Panc1 (cell line): ENCODE measurements around the gene CCDC9. TPM values are rescaled to one million over a fixed set of nuclear protein-coding genes. Genes with fewer than 3 reads are reported as not detected.

Experiments
- ATAC-seq: fragments of 200-7000 bp; cut with Tn5 transposase; 2 replicates; pipeline ENCODE4 v1.9.1; 2020; ENCODE audit warnings: mild to moderate bottlenecking, moderate library complexity
- BruUV-seq: library from RNA; stranded (reverse); fragments of 400-500 nt; replicated peaks from 2 replicates; lab custom pipeline; 2021; lab: Mats Ljungman, UMichigan
- CTCF ChIA-PET: fragments of 300-600 bp; sonication (Branson Sonifier 250); formaldehyde crosslinking; loops from one replicate; lab custom pipeline; 2022; ENCODE audit warnings: antibody characterized with exemption; lab: Charles Lee
- POLR2A ChIA-PET: fragments of 300-600 bp; sonication (Branson Sonifier 250); formaldehyde crosslinking; loops from one replicate; lab custom pipeline; 2022; ENCODE audit warnings: antibody characterized with exemption; lab: Charles Lee
- DNase-seq: peaks from one replicate; pipeline ENCODE4 v3.0.0-alpha.2; 2010; ENCODE audit warnings: low read depth, low spot score
- H3K27ac ChIP-seq: 2 replicates; pipeline ENCODE4 v1.5.1; 2011; ENCODE audit warnings: mild to moderate bottlenecking, low read length, inconsistent platforms
- H3K27me3 ChIP-seq: fragments of 200-500 bp; sonication (Bioruptor generic); 2 replicates; pipeline ENCODE4 v1.6.0; 2014; ENCODE audit warnings: low read length, inconsistent platforms; ENCODE audit not compliant: control insufficient read depth, insufficient read depth
- H3K36me3 ChIP-seq: fragments of 200-500 bp; sonication (Bioruptor generic); 2 replicates; pipeline ENCODE4 v1.5.1; 2014; ENCODE audit warnings: inconsistent platforms, mild to moderate bottlenecking, low read length, moderate library complexity; ENCODE audit not compliant: control insufficient read depth, insufficient read depth
- H3K4me1 ChIP-seq: 2 replicates; pipeline ENCODE4 v1.5.1; 2011; ENCODE audit warnings: inconsistent platforms, mild to moderate bottlenecking, low read length, moderate library complexity; ENCODE audit not compliant: control insufficient read depth, insufficient read depth
- H3K4me3 ChIP-seq, 2 experiments: 2 replicates each; pipeline ENCODE4 v1.5.1; 2011 to 2012; ENCODE audit warnings: low read depth in 2 of 2, low read length in 2 of 2, mild to moderate bottlenecking in 2 of 2, inconsistent platforms in 1 of 2, moderate library complexity in 1 of 2
- H3K9me3 ChIP-seq: fragments of 200-500 bp; sonication (Bioruptor generic); 2 replicates; pipeline ENCODE4 v1.5.1; 2014; ENCODE audit warnings: low read depth, mild to moderate bottlenecking, inconsistent platforms, low read length, moderate library complexity; ENCODE audit not compliant: control insufficient read depth, insufficient read depth
- CTCF ChIP-seq: fragments of 450-650 bp; IDR thresholded peaks from 2 replicates; pipeline ENCODE4 v1.5.1; 2017; ENCODE audit warnings: mild to moderate bottlenecking
- POLR2AphosphoS5 ChIP-seq: IDR thresholded peaks from 2 replicates; pipeline ENCODE4 v1.6.1; 2012; ENCODE audit warnings: mild to moderate bottlenecking, low read depth, low read length, moderate library complexity
- REST ChIP-seq, 2 experiments: IDR thresholded peaks; 2 replicates each; pipeline ENCODE4 v1.6.1; 2011 to 2012; ENCODE audit warnings: low read depth in 2 of 2, control low read depth in 1 of 2, low read length in 1 of 2, mild to moderate bottlenecking in 1 of 2, moderate library complexity in 1 of 2; ENCODE audit not compliant: insufficient read depth in 1 of 2
- SIN3A ChIP-seq: IDR thresholded peaks from 2 replicates; pipeline ENCODE4 v1.6.1; 2012; ENCODE audit warnings: low read depth, mild to moderate bottlenecking, low read length, moderate library complexity, borderline replicate concordance; ENCODE audit not compliant: insufficient read depth
- TCF7L2 ChIP-seq: IDR thresholded peaks from 2 replicates; pipeline ENCODE4 v1.6.1; 2011; ENCODE audit warnings: mild to moderate bottlenecking, low read depth, low read length, inconsistent platforms
- in situ Hi-C: cut with HindIII; loops from 2 replicates; pipeline ENCODE4 v1.10.0; 2016; ENCODE audit warnings: low sequenced_read_pairs, low pct_unique_long_range_greater_than_20kb
- intact Hi-C: fragments of 100-400 bp; cut with micrococcal nuclease; formaldehyde crosslinking; loops from one replicate; pipeline ENCODE4 v1.10.0; 2022; ENCODE audit not compliant: unreplicated experiment
- total RNA-seq: library from RNA; stranded (reverse); gene quantifications from one replicate; pipeline ENCODE4 v1.2.1, GENCODE V29; 2021; ENCODE audit not compliant: unreplicated experiment

CCDC9 gene
- total RNA-seq, 1 experiment from 2014 or later = 29.2 TPM

GRCh38 chr19:47266401-47266941 is 10.1 kb downstream of the CCDC9 start:
- no TSS peak for BruUV-seq
- Histone ChIP-seq H3K9me3 (no peaks in the 10 kb centered on the region), H3K36me3 (no peaks in the 10 kb centered on the region; the same call in 1 of the 2 replicates), H3K4me3 (no peak overlapping the region), H3K4me1 (no peaks in the 10 kb centered on the region), H3K27ac (no peak overlapping the region), H3K27me3 (no peaks in the 10 kb centered on the region)
- POLR2A ChIA-PET = no interaction called here
- ATAC-seq (no peak), DNase-seq (no peak)
- intact Hi-C loops (no loop called here), in situ Hi-C loops (no loop called here)
- CTCF ChIA-PET = no interaction called here
- no peak for TF ChIP-seq POLR2AphosphoS5
- no peak for TF ChIP-seq CTCF
- TF ChIP-seq TCF7L2 = no peak
- no peak for TF ChIP-seq SIN3A
- TF ChIP-seq REST (IDR thresholded peaks at IDR 0.05; ENCODE audit: insufficient read depth in 1 of 2, low read depth in 2 of 2, low read length in 1 of 2) = no peak

GRCh38 chr19:47267350-47267759 is 11.0 kb downstream of the CCDC9 start:
- no peak for TF ChIP-seq POLR2AphosphoS5
- no peak for TF ChIP-seq SIN3A
- no peak for TF ChIP-seq CTCF
- no peak for TF ChIP-seq TCF7L2
- no peak for TF ChIP-seq REST (IDR thresholded peaks at IDR 0.05; ENCODE audit: insufficient read depth in 1 of 2, low read depth in 2 of 2, low read length in 1 of 2)
- no TSS peak for BruUV-seq
- POLR2A ChIA-PET = no interaction called here
- Histone ChIP-seq H3K4me1 (no peaks in the 10 kb centered on the region), H3K36me3 (no peaks in the 10 kb centered on the region; the same call in 1 of the 2 replicates), H3K4me3 (no peak overlapping the region), H3K27ac (no peak overlapping the region), H3K27me3 (no peaks in the 10 kb centered on the region), H3K9me3 (no peaks in the 10 kb centered on the region)
- in situ Hi-C loops (no loop called here), intact Hi-C loops (no loop called here)
- ATAC-seq (no peak), DNase-seq (no peak)
- CTCF ChIA-PET = interaction anchor here (0.6 kb wide), 1 partner anchor 188 kb away, joined by 8 read pairs; no protein-coding TSS in a partner anchor
